ENCODE results near the gene TENM4.

TENM4 gene

GRCh38 chr11:79259800-79260199, 181.0 kb downstream of the TENM4 start:
- Mint-ChIP-seq H3K4me1 (no peaks in the 10 kb centered on the region), H3K9me3 (no peaks in the 10 kb centered on the region), H3K4me3 (no peak overlapping the region), H3K27ac (no peak overlapping the region), H3K36me3 (no peaks in the 10 kb centered on the region), H3K27me3 (no peaks in the 10 kb centered on the region)

GRCh38 chr11:79258576-79258975, 182.3 kb downstream of the TENM4 start:
- Mint-ChIP-seq H3K4me1 (no peaks in the 10 kb centered on the region), H3K36me3 (no peaks in the 10 kb centered on the region), H3K27ac (no peak overlapping the region), H3K4me3 (no peak overlapping the region), H3K27me3 (no peaks in the 10 kb centered on the region), H3K9me3 (no peaks in the 10 kb centered on the region)

GRCh38 chr11:79255965-79256364, 184.9 kb downstream of the TENM4 start:
- H3K9me3 Mint-ChIP-seq, result no peaks in the 10 kb centered on the region
- H3K4me3 Mint-ChIP-seq, result no peak overlapping the region
- no peak overlapping the region for H3K27ac Mint-ChIP-seq
- H3K27me3 Mint-ChIP-seq, result no peaks in the 10 kb centered on the region
- no peaks in the 10 kb centered on the region for H3K4me1 Mint-ChIP-seq
- no peaks in the 10 kb centered on the region for H3K36me3 Mint-ChIP-seq

- no peaks in the 10 kb centered on the region for H3K9me3 Mint-ChIP-seq
- H3K27me3 Mint-ChIP-seq, result no peaks in the 10 kb centered on the region
- H3K36me3 Mint-ChIP-seq, result no peaks in the 10 kb centered on the region
- no peaks in the 10 kb centered on the region for H3K4me1 Mint-ChIP-seq
- H3K4me3 Mint-ChIP-seq, result no peak overlapping the region
- H3K27ac Mint-ChIP-seq, result no peak overlapping the region
Observed at GRCh38 chr11:79253280-79253679, 187.6 kb downstream of the TENM4 start.

GRCh38 chr11:79249295-79249993, 191.4 kb downstream of the TENM4 start:
- no peaks in the 10 kb centered on the region for H3K4me1 Mint-ChIP-seq
- H3K36me3 Mint-ChIP-seq, result no peaks in the 10 kb centered on the region
- no peaks in the 10 kb centered on the region for H3K27me3 Mint-ChIP-seq
- H3K4me3 Mint-ChIP-seq, result no peak overlapping the region
- H3K9me3 Mint-ChIP-seq, result no peaks in the 10 kb centered on the region
- no peak overlapping the region for H3K27ac Mint-ChIP-seq

GRCh38 chr11:79244798-79245197, 196.0 kb downstream of the TENM4 start:
- peaks cover 1% of the 10 kb centered on the region for H3K27me3 Mint-ChIP-seq
- no peaks in the 10 kb centered on the region for H3K4me1 Mint-ChIP-seq
- H3K36me3 Mint-ChIP-seq, result peaks cover 1% of the 10 kb centered on the region
- no peak overlapping the region for H3K27ac Mint-ChIP-seq
- H3K9me3 Mint-ChIP-seq, result no peaks in the 10 kb centered on the region
- no peak overlapping the region for H3K4me3 Mint-ChIP-seq

- Mint-ChIP-seq H3K36me3 (peaks cover 1% of the 10 kb centered on the region), H3K27ac (no peak overlapping the region), H3K4me3 (no peak overlapping the region), H3K4me1 (no peaks in the 10 kb centered on the region), H3K9me3 (no peaks in the 10 kb centered on the region), H3K27me3 (peaks cover 1% of the 10 kb centered on the region)
Observed at GRCh38 chr11:79244241-79244772, 196.5 kb downstream of the TENM4 start.

- no peaks in the 10 kb centered on the region for H3K9me3 Mint-ChIP-seq
- peaks cover 1% of the 10 kb centered on the region for H3K27me3 Mint-ChIP-seq
- H3K4me1 Mint-ChIP-seq, result no peaks in the 10 kb centered on the region
- H3K4me3 Mint-ChIP-seq, result no peak overlapping the region
- H3K27ac Mint-ChIP-seq, result no peak overlapping the region
- H3K36me3 Mint-ChIP-seq, result peaks cover 1% of the 10 kb centered on the region
Observed at GRCh38 chr11:79243422-79244210, 197.2 kb downstream of the TENM4 start.

- peaks cover 1% of the 10 kb centered on the region for H3K27me3 Mint-ChIP-seq
- H3K4me3 Mint-ChIP-seq, result no peak overlapping the region
- H3K27ac Mint-ChIP-seq, result no peak overlapping the region
- no peaks in the 10 kb centered on the region for H3K4me1 Mint-ChIP-seq
- H3K36me3 Mint-ChIP-seq, result peaks cover 1% of the 10 kb centered on the region
- H3K9me3 Mint-ChIP-seq, result no peaks in the 10 kb centered on the region
Observed at GRCh38 chr11:79242616-79243015, 198.2 kb downstream of the TENM4 start.

GRCh38 chr11:79241852-79242241, 199.0 kb downstream of the TENM4 start:
- Mint-ChIP-seq H3K4me3 (no peak overlapping the region), H3K4me1 (no peaks in the 10 kb centered on the region), H3K9me3 (no peaks in the 10 kb centered on the region), H3K36me3 (peaks cover 1% of the 10 kb centered on the region), H3K27ac (no peak overlapping the region), H3K27me3 (peaks cover 1% of the 10 kb centered on the region)

- H3K4me1 Mint-ChIP-seq, result no peaks in the 10 kb centered on the region
- no peak overlapping the region for H3K4me3 Mint-ChIP-seq
- H3K36me3 Mint-ChIP-seq, result peaks cover 1% of the 10 kb centered on the region
- H3K27ac Mint-ChIP-seq, result no peak overlapping the region
- H3K27me3 Mint-ChIP-seq, result peaks cover 1% of the 10 kb centered on the region
- H3K9me3 Mint-ChIP-seq, result no peaks in the 10 kb centered on the region
Observed at GRCh38 chr11:79241205-79241851, 199.5 kb downstream of the TENM4 start.

GRCh38 chr11:79237703-79238102, 203.1 kb downstream of the TENM4 start:
- Mint-ChIP-seq H3K36me3 (peaks cover 1% of the 10 kb centered on the region), H3K27ac (no peak overlapping the region), H3K9me3 (no peaks in the 10 kb centered on the region), H3K27me3 (peaks cover 1% of the 10 kb centered on the region), H3K4me3 (no peak overlapping the region), H3K4me1 (no peaks in the 10 kb centered on the region)

- Mint-ChIP-seq H3K4me1 (no peaks in the 10 kb centered on the region), H3K27me3 (peaks cover 1% of the 10 kb centered on the region), H3K27ac (no peak overlapping the region), H3K4me3 (no peak overlapping the region), H3K9me3 (no peaks in the 10 kb centered on the region), H3K36me3 (peaks cover 1% of the 10 kb centered on the region)
Observed at GRCh38 chr11:79237091-79237490, 203.7 kb downstream of the TENM4 start.

- no peaks in the 10 kb centered on the region for H3K4me1 Mint-ChIP-seq
- peaks cover 1% of the 10 kb centered on the region for H3K36me3 Mint-ChIP-seq
- no peak overlapping the region for H3K4me3 Mint-ChIP-seq
- H3K27me3 Mint-ChIP-seq, result peaks cover 1% of the 10 kb centered on the region
- no peak overlapping the region for H3K27ac Mint-ChIP-seq
- H3K9me3 Mint-ChIP-seq, result no peaks in the 10 kb centered on the region
Observed at GRCh38 chr11:79236541-79236971, 204.3 kb downstream of the TENM4 start.

GRCh38 chr11:79235696-79236095, 205.1 kb downstream of the TENM4 start:
- no peaks in the 10 kb centered on the region for H3K36me3 Mint-ChIP-seq
- H3K27ac Mint-ChIP-seq, result no peak overlapping the region
- no peaks in the 10 kb centered on the region for H3K9me3 Mint-ChIP-seq
- H3K4me1 Mint-ChIP-seq, result no peaks in the 10 kb centered on the region
- no peak overlapping the region for H3K4me3 Mint-ChIP-seq
- H3K27me3 Mint-ChIP-seq, result no peaks in the 10 kb centered on the region

- Mint-ChIP-seq H3K4me3 (no peak overlapping the region), H3K27me3 (no peaks in the 10 kb centered on the region), H3K27ac (no peak overlapping the region), H3K36me3 (no peaks in the 10 kb centered on the region), H3K4me1 (no peaks in the 10 kb centered on the region), H3K9me3 (no peaks in the 10 kb centered on the region)
Observed at GRCh38 chr11:79232346-79232745, 208.5 kb downstream of the TENM4 start.
